Tibial nerve (tissue), 4 donors: Measurements from ENCODE around the gene TRPV4.

Experiments
- CTCF ChIP-seq, 5 experiments: fragments of 200-600 bp in 3 of 5; fragments of 450-650 bp in 2 of 5; sonication (generic) in 3 of 5; IDR thresholded peaks; one replicate each; pipeline ENCODE4 v1.5.1; 2016 to 2019; ENCODE audit warnings: antibody characterized with exemption in 5 of 5, mild to moderate bottlenecking in 3 of 5, moderate library complexity in 2 of 5
- EP300 ChIP-seq, 2 donors: sonication (generic); formaldehyde crosslinking; IDR thresholded peaks; one replicate each; pipeline ENCODE4 v1.6.1; 2017; ENCODE audit warnings: antibody characterized with exemption in 2 of 2, mild to moderate bottlenecking in 1 of 2
- POLR2A ChIP-seq, 2 donors: fragments of 450-650 bp; IDR thresholded peaks; one replicate each; pipeline ENCODE4 v1.6.1; 2017; ENCODE audit warnings: antibody characterized with exemption in 2 of 2, mild to moderate bottlenecking in 2 of 2, moderate library complexity in 2 of 2

- TF ChIP-seq CTCF (IDR thresholded peaks at IDR 0.05) (no peak), POLR2A (IDR thresholded peaks at IDR 0.05) (no peak), EP300 (IDR thresholded peaks at IDR 0.05) (no peak)
These were observed 64.1 kb downstream of the TRPV4 start for GRCh38 chr12:109768901-109769670.
